ENCODE data around the gene WDR86.

Gene WDR86

GRCh38 chr7:151430391-151431205 is 20.8 kb upstream of the WDR86 start:
- Histone ChIP-seq H3K4me3 (ENCODE audit: low read length) (no peak overlapping the region), H3K9me3 (ENCODE audit: control insufficient read depth, low read length) (no peaks in the 10 kb centered on the region), H3K9ac (ENCODE audit: low read length) (no peak overlapping the region), H3K4me1 (ENCODE audit: control insufficient read depth, insufficient read depth, low read length) (peaks cover 21% of the 10 kb centered on the region), H3K27me3 (ENCODE audit: control insufficient read depth, insufficient read depth, low read length) (peaks cover 4% of the 10 kb centered on the region), H3K36me3 (ENCODE audit: control insufficient read depth, insufficient read depth, low read length) (no peaks in the 10 kb centered on the region)

- no peaks in the 10 kb centered on the region for H3K36me3 ChIP-seq (ENCODE audit: control insufficient read depth, insufficient read depth, low read length)
- peaks cover 21% of the 10 kb centered on the region for H3K4me1 ChIP-seq (ENCODE audit: control insufficient read depth, insufficient read depth, low read length)
- H3K9ac ChIP-seq (ENCODE audit: low read length): no peak overlapping the region
- no peak overlapping the region for H3K4me3 ChIP-seq (ENCODE audit: low read length)
- H3K9me3 ChIP-seq (ENCODE audit: control insufficient read depth, low read length): no peaks in the 10 kb centered on the region
- peaks cover 4% of the 10 kb centered on the region for H3K27me3 ChIP-seq (ENCODE audit: control insufficient read depth, insufficient read depth, low read length)
Measured at GRCh38 chr7:151429560-151430331, 19.9 kb upstream of the WDR86 start.

DNA sequence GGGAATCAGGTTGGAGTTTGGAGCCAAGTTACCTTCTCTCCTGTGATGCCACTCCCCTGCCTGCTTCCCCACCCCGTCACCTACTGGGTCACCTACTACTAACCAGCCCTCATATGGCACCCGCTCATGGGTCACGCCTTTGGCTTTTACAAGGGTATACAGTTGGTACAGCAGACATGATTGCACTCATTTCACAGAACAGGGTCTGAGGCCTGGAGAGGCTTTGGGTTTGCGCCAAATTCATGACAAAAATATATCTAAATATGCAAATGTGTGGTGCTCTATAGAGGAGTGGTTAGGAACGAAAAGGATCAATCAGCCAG is 19.4 kb upstream of the WDR86 start:
- H3K36me3 ChIP-seq (ENCODE audit: control insufficient read depth, insufficient read depth, low read length): no peaks in the 10 kb centered on the region
- no peak overlapping the region for H3K4me3 ChIP-seq (ENCODE audit: low read length)
- no peaks in the 10 kb centered on the region for H3K9me3 ChIP-seq (ENCODE audit: control insufficient read depth, low read length)
- peaks cover 21% of the 10 kb centered on the region for H3K4me1 ChIP-seq (ENCODE audit: control insufficient read depth, insufficient read depth, low read length)
- no peak overlapping the region for H3K9ac ChIP-seq (ENCODE audit: low read length)
- peaks cover 4% of the 10 kb centered on the region for H3K27me3 ChIP-seq (ENCODE audit: control insufficient read depth, insufficient read depth, low read length)

GRCh38 chr7:151428378-151429236 is 18.8 kb upstream of the WDR86 start:
- Histone ChIP-seq H3K4me1 (ENCODE audit: control insufficient read depth, insufficient read depth, low read length) (peaks cover 24% of the 10 kb centered on the region), H3K36me3 (ENCODE audit: control insufficient read depth, insufficient read depth, low read length) (no peaks in the 10 kb centered on the region), H3K9me3 (ENCODE audit: control insufficient read depth, low read length) (no peaks in the 10 kb centered on the region), H3K9ac (ENCODE audit: low read length) (no peak overlapping the region), H3K27me3 (ENCODE audit: control insufficient read depth, insufficient read depth, low read length) (peaks cover 4% of the 10 kb centered on the region), H3K4me3 (ENCODE audit: low read length) (no peak overlapping the region)

GRCh38 chr7:151427705-151428377 is 18.0 kb upstream of the WDR86 start:
- H3K27me3 ChIP-seq (ENCODE audit: control insufficient read depth, insufficient read depth, low read length): no peaks in the 10 kb centered on the region
- peaks cover 25% of the 10 kb centered on the region for H3K4me1 ChIP-seq (ENCODE audit: control insufficient read depth, insufficient read depth, low read length)
- no peaks in the 10 kb centered on the region for H3K9me3 ChIP-seq (ENCODE audit: control insufficient read depth, low read length)
- no peaks in the 10 kb centered on the region for H3K36me3 ChIP-seq (ENCODE audit: control insufficient read depth, insufficient read depth, low read length)
- no peak overlapping the region for H3K4me3 ChIP-seq (ENCODE audit: low read length)
- H3K9ac ChIP-seq (ENCODE audit: low read length): no peak overlapping the region

DNA sequence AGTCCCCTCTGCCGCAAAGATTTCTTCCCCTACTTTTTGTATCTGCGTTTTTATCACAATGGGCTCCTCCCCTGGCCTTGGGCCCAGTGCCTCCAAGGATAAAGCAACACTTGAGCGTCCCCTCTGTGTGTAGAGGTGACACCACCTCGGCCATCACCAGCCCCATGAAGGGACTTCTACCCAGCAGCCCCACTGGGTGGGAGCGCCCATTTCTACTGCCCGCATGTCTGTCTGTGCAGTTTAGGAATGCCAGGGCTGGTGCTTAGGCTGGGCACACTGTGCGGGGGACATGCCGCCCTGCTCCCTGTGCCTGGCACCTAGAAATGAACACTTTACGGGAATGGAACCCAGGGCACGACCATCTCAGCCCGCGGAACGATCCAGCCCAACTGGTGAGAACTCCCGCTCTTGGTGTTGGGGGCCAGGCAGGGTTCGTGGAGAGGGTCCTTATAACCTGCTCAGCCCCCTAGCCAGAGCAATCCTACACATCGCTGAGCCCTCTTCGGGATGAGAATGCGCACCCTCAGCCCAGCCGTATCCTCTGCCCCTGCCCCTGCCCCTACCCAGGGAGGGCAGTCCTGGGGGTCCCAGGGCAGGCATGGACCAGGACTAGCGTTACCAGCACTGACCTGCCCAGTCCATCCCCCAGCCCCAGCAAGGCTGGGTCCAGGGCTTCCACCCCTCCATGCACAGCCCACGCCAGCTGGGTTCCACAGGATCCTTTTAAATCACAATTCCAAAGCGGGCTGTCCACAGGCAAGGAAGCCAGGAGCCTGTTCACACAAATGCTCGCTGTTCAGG is 17.3 kb upstream of the WDR86 start:
- Histone ChIP-seq H3K27me3 (ENCODE audit: control insufficient read depth, insufficient read depth, low read length) (no peaks in the 10 kb centered on the region), H3K4me3 (ENCODE audit: low read length) (no peak overlapping the region), H3K9me3 (ENCODE audit: control insufficient read depth, low read length) (no peaks in the 10 kb centered on the region), H3K4me1 (ENCODE audit: control insufficient read depth, insufficient read depth, low read length) (peaks cover 25% of the 10 kb centered on the region), H3K9ac (ENCODE audit: low read length) (no peak overlapping the region), H3K36me3 (ENCODE audit: control insufficient read depth, insufficient read depth, low read length) (no peaks in the 10 kb centered on the region)

DNA sequence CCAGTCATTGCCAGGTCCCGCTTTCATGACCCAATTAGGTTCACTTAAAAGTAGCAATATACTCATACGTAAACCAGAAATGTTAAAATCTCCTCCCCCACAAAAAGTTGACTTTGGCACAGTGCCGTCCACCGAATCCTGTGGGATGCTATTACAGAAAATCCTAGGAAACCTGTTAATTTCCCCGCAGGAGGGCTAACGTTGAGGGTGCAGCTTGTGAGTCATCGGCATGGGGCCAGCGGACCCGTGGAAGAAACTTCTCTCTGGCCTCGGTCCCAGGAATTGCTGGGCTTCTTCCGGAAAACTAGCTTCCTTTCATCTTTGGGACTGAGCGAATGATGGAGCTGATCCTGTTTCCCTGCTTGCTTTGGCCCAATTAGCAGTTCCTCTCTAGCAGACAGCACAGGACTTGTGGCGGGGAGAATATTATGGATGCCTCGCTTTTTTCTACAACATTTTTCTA is 16.6 kb upstream of the WDR86 start:
- Histone ChIP-seq H3K27me3 (ENCODE audit: control insufficient read depth, insufficient read depth, low read length) (no peaks in the 10 kb centered on the region), H3K4me3 (ENCODE audit: low read length) (no peak overlapping the region), H3K9me3 (ENCODE audit: control insufficient read depth, low read length) (no peaks in the 10 kb centered on the region), H3K4me1 (ENCODE audit: control insufficient read depth, insufficient read depth, low read length) (peaks cover 25% of the 10 kb centered on the region), H3K36me3 (ENCODE audit: control insufficient read depth, insufficient read depth, low read length) (no peaks in the 10 kb centered on the region), H3K9ac (ENCODE audit: low read length) (no peak overlapping the region)

DNA sequence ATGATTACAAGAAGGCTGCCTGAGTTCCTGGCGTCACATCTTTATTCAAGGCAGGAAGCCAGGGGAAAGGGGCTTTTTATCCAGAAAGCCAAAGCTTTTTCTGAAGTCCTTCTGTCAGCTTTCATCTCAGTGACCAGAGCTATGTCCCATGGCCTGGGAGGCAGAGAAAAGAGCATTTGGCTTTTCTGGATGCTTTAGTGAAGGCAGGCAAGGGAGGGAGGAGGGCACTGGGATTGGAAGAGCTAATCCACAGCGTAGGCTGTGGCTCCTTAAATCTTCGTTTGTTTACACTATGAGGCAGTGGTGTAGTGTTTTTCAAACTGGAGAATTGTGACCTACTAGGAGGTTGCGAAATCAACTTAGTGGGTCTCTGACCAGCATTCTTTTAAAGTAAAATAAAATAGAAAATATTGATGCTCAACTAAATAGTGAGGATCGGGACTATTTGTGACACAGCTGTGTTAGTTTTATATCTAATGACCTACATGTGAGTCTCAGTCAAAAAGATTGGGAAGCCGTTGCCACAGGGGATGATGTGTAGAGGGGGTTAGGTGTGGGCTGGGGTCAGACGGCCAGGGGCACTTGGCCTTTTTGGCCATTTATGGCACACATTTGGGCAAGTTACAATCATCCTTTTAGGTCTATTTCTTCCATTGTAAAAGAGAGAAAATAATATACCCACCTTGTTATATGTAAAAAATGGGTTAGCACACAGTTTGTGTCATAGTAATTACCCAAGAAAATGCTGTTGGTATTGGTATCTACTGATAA is 16.0 kb upstream of the WDR86 start:
- peaks cover 25% of the 10 kb centered on the region for H3K4me1 ChIP-seq (ENCODE audit: control insufficient read depth, insufficient read depth, low read length)
- H3K9ac ChIP-seq (ENCODE audit: low read length): no peak overlapping the region
- H3K9me3 ChIP-seq (ENCODE audit: control insufficient read depth, low read length): no peaks in the 10 kb centered on the region
- no peak overlapping the region for H3K4me3 ChIP-seq (ENCODE audit: low read length)
- no peaks in the 10 kb centered on the region for H3K27me3 ChIP-seq (ENCODE audit: control insufficient read depth, insufficient read depth, low read length)
- H3K36me3 ChIP-seq (ENCODE audit: control insufficient read depth, insufficient read depth, low read length): no peaks in the 10 kb centered on the region

- Histone ChIP-seq H3K36me3 (ENCODE audit: control insufficient read depth, insufficient read depth, low read length) (no peaks in the 10 kb centered on the region), H3K9me3 (ENCODE audit: control insufficient read depth, low read length) (no peaks in the 10 kb centered on the region), H3K9ac (ENCODE audit: low read length) (no peak overlapping the region)
Measured at GRCh38 chr7:151424799-151425198, 15.0 kb upstream of the WDR86 start.

DNA sequence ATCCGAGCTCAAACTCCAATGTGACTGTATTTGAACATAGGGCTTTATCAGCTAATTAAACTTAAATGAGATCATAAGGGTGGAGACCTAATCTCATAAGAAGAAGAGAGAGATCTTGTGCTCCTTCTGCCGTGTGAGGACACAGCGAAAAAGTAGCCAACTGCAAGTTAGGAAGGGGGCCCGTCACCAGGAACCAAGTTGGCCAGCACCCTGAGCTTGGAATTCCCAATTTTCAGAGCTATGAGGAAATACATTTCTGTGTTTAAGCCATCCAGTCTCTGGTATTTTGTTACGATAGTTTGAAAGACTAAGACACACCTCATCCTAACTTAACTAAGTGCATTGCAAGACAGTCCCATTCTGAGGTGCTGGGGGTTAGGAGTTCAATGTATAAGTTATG is 14.1 kb upstream of the WDR86 start:
- H3K9ac ChIP-seq (ENCODE audit: low read length): no peak overlapping the region
- no peaks in the 10 kb centered on the region for H3K36me3 ChIP-seq (ENCODE audit: control insufficient read depth, insufficient read depth, low read length)
- peaks cover 11% of the 10 kb centered on the region for H3K4me1 ChIP-seq (ENCODE audit: control insufficient read depth, insufficient read depth, low read length)
- H3K27me3 ChIP-seq (ENCODE audit: control insufficient read depth, insufficient read depth, low read length): no peaks in the 10 kb centered on the region
- H3K4me3 ChIP-seq (ENCODE audit: low read length): no peak overlapping the region
- no peaks in the 10 kb centered on the region for H3K9me3 ChIP-seq (ENCODE audit: control insufficient read depth, low read length)

More at GRCh38 chr7:151424799-151425198, 15.0 kb upstream of the WDR86 start:
- no peaks in the 10 kb centered on the region for H3K27me3 ChIP-seq (ENCODE audit: control insufficient read depth, insufficient read depth, low read length)
- no peak overlapping the region for H3K4me3 ChIP-seq (ENCODE audit: low read length)
- peaks cover 20% of the 10 kb centered on the region for H3K4me1 ChIP-seq (ENCODE audit: control insufficient read depth, insufficient read depth, low read length)
